Smooth muscle cell (in vitro differentiated cells): Measurements from ENCODE around the gene PDXK. TPM values are rescaled to one million over a fixed set of nuclear protein-coding genes. Genes with fewer than 3 reads are reported as not detected.

Experiments
- DNase-seq: peaks from one replicate; lab custom pipeline; 2025; ENCODE audit not compliant: unreplicated experiment; lab: John Stamatoyannopoulos, UW
- H2AFZ ChIP-seq: fragments of 200-600 bp; sonication (generic); 2 replicates; pipeline ENCODE4 v1.6.0; 2016; ENCODE audit warnings: antibody characterized with exemption, low read depth, mild to moderate bottlenecking
- H3F3A ChIP-seq: fragments of 200-600 bp; sonication (generic); 2 replicates; pipeline ENCODE4 v1.6.0; 2017; ENCODE audit warnings: antibody characterized with exemption, low read depth
- H3K27ac ChIP-seq: fragments of 200-600 bp; sonication (generic); 2 replicates; pipeline ENCODE4 v1.5.1; 2016; ENCODE audit warnings: low read depth, mild to moderate bottlenecking
- H3K27me3 ChIP-seq: fragments of 200-600 bp; sonication (generic); 2 replicates; pipeline ENCODE4 v1.6.1; 2016; ENCODE audit warnings: low read depth, mild to moderate bottlenecking
- H3K36me3 ChIP-seq: fragments of 200-600 bp; sonication (generic); 2 replicates; pipeline ENCODE4 v1.5.1; 2016; ENCODE audit warnings: low read depth
- H3K4me1 ChIP-seq: fragments of 200-600 bp; sonication (generic); 2 replicates; pipeline ENCODE4 v1.5.1; 2016; ENCODE audit warnings: low read depth
- H3K4me2 ChIP-seq: fragments of 200-600 bp; sonication (generic); 2 replicates; pipeline ENCODE4 v1.6.0; 2016; ENCODE audit warnings: mild to moderate bottlenecking
- H3K4me3 ChIP-seq: fragments of 200-600 bp; sonication (generic); 2 replicates; pipeline ENCODE4 v1.5.1; 2016; ENCODE audit warnings: mild to moderate bottlenecking
- H3K79me2 ChIP-seq: fragments of 200-600 bp; sonication (generic); 2 replicates; pipeline ENCODE4 v1.6.0; 2016; ENCODE audit warnings: low read depth, mild to moderate bottlenecking
- H3K9ac ChIP-seq: fragments of 200-600 bp; sonication (generic); 2 replicates; pipeline ENCODE4 v1.6.0; 2016; ENCODE audit warnings: low read depth
- H3K9me3 ChIP-seq: fragments of 200-600 bp; sonication (generic); replicated peaks from 2 replicates; pipeline ENCODE4 v1.5.1; 2016; ENCODE audit warnings: low read depth
- H4K20me1 ChIP-seq: fragments of 200-600 bp; sonication (generic); 2 replicates; pipeline ENCODE4 v1.6.0; 2016; ENCODE audit warnings: low read depth
- WGBS: methylation state at CpG from one replicate; pipeline ENCODE4 v1.1.7; 2016; ENCODE audit warnings: low lambda C conversion rate; 5-methylcytosine and 5-hydroxymethylcytosine counted together
- polyA plus RNA-seq: library from polyadenylated mRNA; unstranded; fragments of >200 nt; fragmentation: Nextera tagmentation; extraction: Ambion mirVana; gene quantifications from 2 replicates; pipeline ENCODE4 v1.2.1, GENCODE V29; 2016
- total RNA-seq: library from RNA; depleted of rRNA; stranded (reverse); fragments of >200 nt; gene quantifications from 2 replicates; pipeline ENCODE4 v1.2.3, GENCODE V29; 2014
- TF ChIP-seq, protein P1 (sequence below): fragments of 200-600 bp; sonication (generic); IDR thresholded peaks from 2 replicates; pipeline ENCODE4 v1.5.1; 2017; ENCODE audit warnings: borderline replicate concordance, mild to moderate bottlenecking, antibody characterized with exemption; ENCODE audit not compliant: insufficient read depth, poor library complexity, severe bottlenecking

Gene PDXK
- total and polyA plus RNA-seq, 2 experiments from 2014 or later = 92.6 to 184 TPM

DNA sequence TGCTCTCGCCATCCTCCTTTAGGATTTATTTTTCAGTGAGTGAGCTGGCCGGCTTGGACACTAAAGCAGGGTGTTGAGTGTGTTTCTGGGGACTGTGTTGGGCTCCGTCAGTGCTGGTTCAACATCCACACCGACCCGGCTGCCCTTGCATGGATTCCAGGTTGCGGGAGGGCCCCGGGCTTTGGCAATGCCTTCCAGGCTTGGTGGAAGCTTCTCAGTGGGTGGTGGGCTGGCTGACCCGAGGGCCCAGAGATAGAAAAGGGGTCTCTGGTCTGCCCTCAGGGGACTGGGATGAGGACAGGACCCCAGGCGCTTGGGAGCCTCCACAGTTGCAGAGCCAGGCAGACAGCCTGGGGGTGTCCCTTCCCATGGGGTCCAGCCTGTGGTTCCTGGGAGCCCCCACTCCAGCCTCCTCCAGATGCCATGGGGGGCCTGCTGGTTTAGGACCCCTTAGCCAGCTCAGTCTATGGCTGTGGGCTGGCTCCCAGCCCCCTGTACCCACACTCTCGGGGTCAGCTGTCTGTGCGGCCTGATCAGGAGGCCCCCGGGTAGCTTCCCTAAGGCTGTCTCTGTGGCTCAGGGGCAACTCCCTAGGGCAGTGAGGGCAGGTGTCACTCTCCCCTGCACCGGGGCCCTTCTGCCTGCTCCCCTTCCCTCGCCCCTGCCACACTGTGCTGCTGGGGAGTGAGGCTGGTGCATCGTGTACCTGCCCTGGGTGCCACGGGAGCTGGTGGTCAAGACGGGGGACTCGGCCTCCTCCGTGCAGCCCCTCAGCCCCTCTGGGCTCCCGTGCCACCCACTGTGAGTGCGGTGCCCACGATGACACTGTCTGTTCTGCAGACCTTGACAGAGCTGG lies 16.5 kb downstream of the PDXK start:
- no peak overlapping the region for H2AFZ ChIP-seq
- no peaks in the 10 kb centered on the region for H3K27me3 ChIP-seq
- 93% methylated on average over 22 of the region's 22 CpGs for WGBS
- peaks cover 50% of the 10 kb centered on the region for H3K79me2 ChIP-seq
- H3F3A ChIP-seq = no peaks in the 10 kb centered on the region
- H3K36me3 ChIP-seq = no peaks in the 10 kb centered on the region
- H3K4me1 ChIP-seq = no peaks in the 10 kb centered on the region
- H3K27ac ChIP-seq = no peak overlapping the region
- H3K9me3 ChIP-seq = no peaks in the 10 kb centered on the region
- H4K20me1 ChIP-seq = peaks cover 97% of the 10 kb centered on the region
- H3K4me3 ChIP-seq = no peak overlapping the region
- no peak for DNase-seq
- no peak overlapping the region for H3K4me2 ChIP-seq
- TF ChIP-seq, protein P1, sequence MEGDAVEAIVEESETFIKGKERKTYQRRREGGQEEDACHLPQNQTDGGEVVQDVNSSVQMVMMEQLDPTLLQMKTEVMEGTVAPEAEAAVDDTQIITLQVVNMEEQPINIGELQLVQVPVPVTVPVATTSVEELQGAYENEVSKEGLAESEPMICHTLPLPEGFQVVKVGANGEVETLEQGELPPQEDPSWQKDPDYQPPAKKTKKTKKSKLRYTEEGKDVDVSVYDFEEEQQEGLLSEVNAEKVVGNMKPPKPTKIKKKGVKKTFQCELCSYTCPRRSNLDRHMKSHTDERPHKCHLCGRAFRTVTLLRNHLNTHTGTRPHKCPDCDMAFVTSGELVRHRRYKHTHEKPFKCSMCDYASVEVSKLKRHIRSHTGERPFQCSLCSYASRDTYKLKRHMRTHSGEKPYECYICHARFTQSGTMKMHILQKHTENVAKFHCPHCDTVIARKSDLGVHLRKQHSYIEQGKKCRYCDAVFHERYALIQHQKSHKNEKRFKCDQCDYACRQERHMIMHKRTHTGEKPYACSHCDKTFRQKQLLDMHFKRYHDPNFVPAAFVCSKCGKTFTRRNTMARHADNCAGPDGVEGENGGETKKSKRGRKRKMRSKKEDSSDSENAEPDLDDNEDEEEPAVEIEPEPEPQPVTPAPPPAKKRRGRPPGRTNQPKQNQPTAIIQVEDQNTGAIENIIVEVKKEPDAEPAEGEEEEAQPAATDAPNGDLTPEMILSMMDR = no peak
- no peak overlapping the region for H3K9ac ChIP-seq

DNA sequence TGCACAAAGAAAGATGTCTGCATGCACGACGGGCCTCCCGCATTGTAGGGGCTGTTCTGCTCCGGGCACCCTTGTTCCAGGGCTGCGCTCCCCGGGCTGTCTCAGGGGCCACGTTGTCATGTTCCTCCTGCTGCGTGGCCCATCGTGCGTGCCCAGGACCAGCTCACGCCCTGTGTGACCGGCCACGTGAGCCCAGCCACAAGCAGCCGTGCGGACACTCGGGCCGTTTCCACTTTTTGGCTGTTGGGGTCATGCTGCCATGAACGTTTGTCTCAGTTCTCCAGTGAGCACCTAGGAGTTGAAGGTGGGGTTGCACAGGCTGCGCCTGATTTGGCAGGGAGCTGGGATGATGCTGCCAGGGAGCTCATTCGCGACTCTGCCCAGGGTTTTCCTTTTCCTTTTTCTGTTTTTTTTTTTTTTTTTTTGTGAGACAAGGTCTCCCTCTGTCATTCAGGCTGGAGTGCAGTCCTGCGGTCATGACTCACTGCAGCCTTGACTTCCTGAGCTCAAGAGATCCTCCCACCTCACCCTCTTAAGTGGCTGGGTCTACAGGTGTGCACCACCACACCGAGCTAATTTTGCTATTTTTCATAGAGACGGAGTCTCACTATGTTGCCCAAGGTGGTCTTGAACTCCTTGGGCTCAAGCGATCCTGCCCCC lies 17.4 kb downstream of the PDXK start:
- Histone ChIP-seq H3K27ac (no peak overlapping the region), H4K20me1 (peaks cover 94% of the 10 kb centered on the region), H2AFZ (no peak overlapping the region), H3F3A (no peaks in the 10 kb centered on the region), H3K9me3 (no peaks in the 10 kb centered on the region), H3K4me1 (no peaks in the 10 kb centered on the region), H3K4me3 (no peak overlapping the region), H3K79me2 (peaks cover 41% of the 10 kb centered on the region), H3K36me3 (no peaks in the 10 kb centered on the region), H3K4me2 (no peak overlapping the region), H3K9ac (no peak overlapping the region), H3K27me3 (no peaks in the 10 kb centered on the region)
- TF ChIP-seq, protein P1 = no peak
- DNase-seq = no peak
- 96% methylated on average over 25 of the region's 25 CpGs for WGBS

DNA sequence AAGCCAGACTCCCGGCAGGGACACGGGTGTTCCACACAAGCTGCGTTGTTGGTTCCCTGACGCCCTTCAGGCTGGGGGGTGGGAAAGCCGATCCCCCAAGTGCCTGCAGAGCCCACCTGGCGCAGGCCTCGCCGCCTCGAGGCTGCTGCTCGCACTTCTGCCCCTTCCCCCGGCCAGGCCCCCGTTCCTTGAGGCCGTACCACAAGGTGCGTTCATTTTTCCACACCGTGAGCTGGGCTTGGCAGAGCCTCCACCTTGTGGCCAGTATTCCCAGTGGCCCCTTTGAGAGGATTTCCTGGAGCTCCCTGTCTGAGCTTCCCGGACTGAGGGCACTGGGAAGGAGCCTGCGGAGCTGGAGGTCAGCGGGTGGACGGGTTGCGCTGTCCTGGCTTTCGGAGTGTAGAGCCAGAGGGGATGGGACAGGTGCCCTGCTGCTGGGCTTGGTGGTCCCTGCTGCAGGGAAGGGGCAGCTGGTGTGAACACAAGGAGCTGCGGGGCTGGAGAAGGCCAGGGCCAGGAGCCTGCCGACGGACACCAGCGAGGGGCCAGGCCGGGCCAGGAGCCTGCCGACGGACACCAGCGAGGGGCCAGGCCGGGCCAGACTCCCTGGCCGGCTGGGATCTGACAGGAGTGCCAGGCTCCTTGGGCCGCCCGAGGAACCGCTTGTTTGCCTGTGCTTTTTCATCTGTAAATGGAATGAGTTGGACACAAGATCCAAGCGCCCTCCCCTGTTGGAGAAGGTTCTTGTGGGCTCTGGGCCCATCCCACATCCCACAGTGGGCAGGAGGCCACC lies 18.4 kb downstream of the PDXK start:
- Histone ChIP-seq H3K4me1 (no peaks in the 10 kb centered on the region), H3K9me3 (no peaks in the 10 kb centered on the region), H4K20me1 (peaks cover 94% of the 10 kb centered on the region), H3K27me3 (no peaks in the 10 kb centered on the region), H3K4me3 (no peak overlapping the region), H3K36me3 (no peaks in the 10 kb centered on the region), H3F3A (no peaks in the 10 kb centered on the region), H3K9ac (no peak overlapping the region), H3K4me2 (no peak overlapping the region), H3K27ac (no peak overlapping the region), H2AFZ (no peak overlapping the region), H3K79me2 (peaks cover 31% of the 10 kb centered on the region)
- TF ChIP-seq, protein P1 = no peak
- no peak for DNase-seq
- WGBS = 98% methylated on average over 27 of the region's 35 CpGs
